ENCODE data around the gene CLSTN2.

The CLSTN2 gene

GRCh38 chr3:140436421-140436820, 501.4 kb downstream of the CLSTN2 start:
- DNase-seq, result no peak
- no peak overlapping the region for H2AFZ ChIP-seq (ENCODE audit: low read length)

GRCh38 chr3:140438736-140439470, 503.9 kb downstream of the CLSTN2 start:
- DNase-seq, result no peak
- H3K79me2 ChIP-seq (ENCODE audit: low read length), result no peaks in the 10 kb centered on the region
- H3K4me3 ChIP-seq (ENCODE audit: low read length), result no peak overlapping the region
- H3K27ac ChIP-seq (ENCODE audit: low read length), result no peak overlapping the region
- no peak overlapping the region for H3K4me2 ChIP-seq (ENCODE audit: low read depth, low read length)
- no peaks in the 10 kb centered on the region for H3F3A ChIP-seq (ENCODE audit: insufficient read depth, low read length)
- H3K27me3 ChIP-seq (replicated peaks; ENCODE audit: insufficient read depth, low read length), result no peaks in the 10 kb centered on the region
- H3K9ac ChIP-seq (ENCODE audit: low read length), result no peak overlapping the region
- no peak for TF ChIP-seq EZH2phosphoT487 (IDR thresholded peaks at IDR 0.05; ENCODE audit: low read length)
- no peak for TF ChIP-seq CTCF (IDR thresholded peaks at IDR 0.05; ENCODE audit: low read length)
- no peak for TF ChIP-seq EZH2 (optimal IDR thresholded peaks at IDR 0.05; ENCODE audit: low read depth, low read length)
- H4K20me1 ChIP-seq (ENCODE audit: insufficient read depth, low read length), result no peaks in the 10 kb centered on the region
- H3K9me3 ChIP-seq (replicated peaks; ENCODE audit: insufficient read depth, low read length), result no peaks in the 10 kb centered on the region
- no peaks in the 10 kb centered on the region for H3K36me3 ChIP-seq (replicated peaks; ENCODE audit: insufficient read depth, low read length)
- H2AFZ ChIP-seq (ENCODE audit: low read length), result no peak overlapping the region
- H3K9me2 ChIP-seq (replicated peaks; ENCODE audit: insufficient read depth, low read length), result no peaks in the 10 kb centered on the region
- no peaks in the 10 kb centered on the region for H3K4me1 ChIP-seq (ENCODE audit: low read length)

More at GRCh38 chr3:140436421-140436820, 501.4 kb downstream of the CLSTN2 start:
- Histone ChIP-seq H3K9me2 (replicated peaks; ENCODE audit: insufficient read depth, low read length) (no peaks in the 10 kb centered on the region), H3F3A (ENCODE audit: insufficient read depth, low read length) (no peaks in the 10 kb centered on the region), H3K9me3 (replicated peaks; ENCODE audit: insufficient read depth, low read length) (no peaks in the 10 kb centered on the region), H4K20me1 (ENCODE audit: insufficient read depth, low read length) (no peaks in the 10 kb centered on the region), H3K4me2 (ENCODE audit: low read depth, low read length) (no peak overlapping the region), H3K4me1 (ENCODE audit: low read length) (no peaks in the 10 kb centered on the region), H3K27me3 (replicated peaks; ENCODE audit: insufficient read depth, low read length) (no peaks in the 10 kb centered on the region), H3K9ac (ENCODE audit: low read length) (no peak overlapping the region), H3K79me2 (ENCODE audit: low read length) (no peaks in the 10 kb centered on the region), H3K36me3 (replicated peaks; ENCODE audit: insufficient read depth, low read length) (no peaks in the 10 kb centered on the region), H3K4me3 (ENCODE audit: low read length) (no peak overlapping the region), H3K27ac (ENCODE audit: low read length) (no peak overlapping the region)
- TF ChIP-seq EZH2 (optimal IDR thresholded peaks at IDR 0.05; ENCODE audit: low read depth, low read length), result no peak
- no peak for TF ChIP-seq CTCF (IDR thresholded peaks at IDR 0.05; ENCODE audit: low read length)
- TF ChIP-seq EZH2phosphoT487 (IDR thresholded peaks at IDR 0.05; ENCODE audit: low read length), result no peak

- Histone ChIP-seq H3K9me3 (replicated peaks; ENCODE audit: insufficient read depth, low read length) (no peaks in the 10 kb centered on the region), H2AFZ (ENCODE audit: low read length) (no peak overlapping the region), H3K9me2 (replicated peaks; ENCODE audit: insufficient read depth, low read length) (no peaks in the 10 kb centered on the region), H3K27ac (ENCODE audit: low read length) (no peak overlapping the region), H3K9ac (ENCODE audit: low read length) (no peak overlapping the region), H4K20me1 (ENCODE audit: insufficient read depth, low read length) (no peaks in the 10 kb centered on the region), H3K79me2 (ENCODE audit: low read length) (no peaks in the 10 kb centered on the region), H3F3A (ENCODE audit: insufficient read depth, low read length) (no peaks in the 10 kb centered on the region), H3K4me2 (ENCODE audit: low read depth, low read length) (no peak overlapping the region), H3K27me3 (replicated peaks; ENCODE audit: insufficient read depth, low read length) (no peaks in the 10 kb centered on the region), H3K36me3 (replicated peaks; ENCODE audit: insufficient read depth, low read length) (no peaks in the 10 kb centered on the region), H3K4me1 (ENCODE audit: low read length) (no peaks in the 10 kb centered on the region), H3K4me3 (ENCODE audit: low read length) (no peak overlapping the region)
- TF ChIP-seq EZH2phosphoT487 (IDR thresholded peaks at IDR 0.05; ENCODE audit: low read length) (no peak), EZH2 (optimal IDR thresholded peaks at IDR 0.05; ENCODE audit: low read depth, low read length) (no peak), CTCF (IDR thresholded peaks at IDR 0.05; ENCODE audit: low read length) (no peak)
- no peak for DNase-seq
Observed at GRCh38 chr3:140439527-140439926, 504.5 kb downstream of the CLSTN2 start.

All from MM.1S (cell line).